Sigmoid colon (tissue), 3 donors: ENCODE measurements around the gene STX18.

Source experiments
- CTCF ChIP-seq, 4 experiments: fragments of 450-650 bp in 3 of 4; fragments of 200-600 bp in 1 of 4; IDR thresholded peaks; one replicate each; pipeline ENCODE4 v1.5.1; 2016 to 2019; ENCODE audit warnings: antibody characterized with exemption in 4 of 4, mild to moderate bottlenecking in 3 of 4, moderate library complexity in 2 of 4
- POLR2A ChIP-seq, 2 donors: fragments of 450-650 bp; IDR thresholded peaks; one replicate each; pipeline ENCODE4 v1.6.1; 2016; ENCODE audit warnings: antibody characterized with exemption in 2 of 2, mild to moderate bottlenecking in 2 of 2, moderate library complexity in 2 of 2

- no peak for TF ChIP-seq CTCF (IDR thresholded peaks at IDR 0.05)
- TF ChIP-seq POLR2A (IDR thresholded peaks at IDR 0.05): no peak
These were observed 140.8 kb downstream of the STX18 start for GRCh38 chr4:4401036-4401435.
